ENCODE measurements around the gene DVL2.

DNA sequence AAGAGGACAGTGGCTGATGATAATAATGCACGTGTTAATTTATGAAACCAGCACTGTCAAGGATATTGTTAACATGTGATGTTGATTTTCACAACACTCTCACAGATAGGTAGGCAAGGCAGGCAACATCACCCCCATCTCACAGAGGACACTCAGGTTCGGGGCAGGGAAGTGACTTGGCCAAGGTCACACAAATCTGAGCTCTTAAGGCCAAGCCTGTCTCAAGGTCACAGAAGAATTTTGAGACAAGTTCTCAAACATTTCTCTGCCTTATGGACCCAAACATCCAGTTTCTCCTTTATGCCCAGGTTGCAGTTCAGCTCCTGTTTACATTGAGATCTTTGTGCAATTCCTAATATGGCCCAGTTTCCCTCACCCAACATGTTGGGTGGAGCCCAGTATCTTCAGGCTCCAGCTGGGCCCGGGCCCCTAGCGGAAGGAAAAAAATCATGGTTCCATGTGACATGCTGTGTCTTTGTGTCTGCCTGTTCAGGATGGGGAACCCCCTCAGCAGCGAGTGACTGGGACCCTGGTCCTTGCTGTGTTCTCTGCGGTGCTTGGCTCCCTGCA lies 48.5 kb upstream of the DVL2 start:
- TF ChIP-seq, protein P1, sequence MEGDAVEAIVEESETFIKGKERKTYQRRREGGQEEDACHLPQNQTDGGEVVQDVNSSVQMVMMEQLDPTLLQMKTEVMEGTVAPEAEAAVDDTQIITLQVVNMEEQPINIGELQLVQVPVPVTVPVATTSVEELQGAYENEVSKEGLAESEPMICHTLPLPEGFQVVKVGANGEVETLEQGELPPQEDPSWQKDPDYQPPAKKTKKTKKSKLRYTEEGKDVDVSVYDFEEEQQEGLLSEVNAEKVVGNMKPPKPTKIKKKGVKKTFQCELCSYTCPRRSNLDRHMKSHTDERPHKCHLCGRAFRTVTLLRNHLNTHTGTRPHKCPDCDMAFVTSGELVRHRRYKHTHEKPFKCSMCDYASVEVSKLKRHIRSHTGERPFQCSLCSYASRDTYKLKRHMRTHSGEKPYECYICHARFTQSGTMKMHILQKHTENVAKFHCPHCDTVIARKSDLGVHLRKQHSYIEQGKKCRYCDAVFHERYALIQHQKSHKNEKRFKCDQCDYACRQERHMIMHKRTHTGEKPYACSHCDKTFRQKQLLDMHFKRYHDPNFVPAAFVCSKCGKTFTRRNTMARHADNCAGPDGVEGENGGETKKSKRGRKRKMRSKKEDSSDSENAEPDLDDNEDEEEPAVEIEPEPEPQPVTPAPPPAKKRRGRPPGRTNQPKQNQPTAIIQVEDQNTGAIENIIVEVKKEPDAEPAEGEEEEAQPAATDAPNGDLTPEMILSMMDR (IDR thresholded peaks at IDR 0.05) = no peak
- no peak for TF ChIP-seq POLR2A (IDR thresholded peaks at IDR 0.05)
